NCI-H187 treated with DMSO at 0.1 percent for 48 hours (cell line): Measurements from ENCODE around the gene NATD1.

ENCODE experiments used
- DNase-seq: peaks from one replicate; lab custom pipeline; 2025; lab: John Stamatoyannopoulos, UW

The NATD1 gene

GRCh38 chr17:21275579-21276263 is 22.5 kb upstream of the NATD1 start:
- DNase-seq = no peak

DNA sequence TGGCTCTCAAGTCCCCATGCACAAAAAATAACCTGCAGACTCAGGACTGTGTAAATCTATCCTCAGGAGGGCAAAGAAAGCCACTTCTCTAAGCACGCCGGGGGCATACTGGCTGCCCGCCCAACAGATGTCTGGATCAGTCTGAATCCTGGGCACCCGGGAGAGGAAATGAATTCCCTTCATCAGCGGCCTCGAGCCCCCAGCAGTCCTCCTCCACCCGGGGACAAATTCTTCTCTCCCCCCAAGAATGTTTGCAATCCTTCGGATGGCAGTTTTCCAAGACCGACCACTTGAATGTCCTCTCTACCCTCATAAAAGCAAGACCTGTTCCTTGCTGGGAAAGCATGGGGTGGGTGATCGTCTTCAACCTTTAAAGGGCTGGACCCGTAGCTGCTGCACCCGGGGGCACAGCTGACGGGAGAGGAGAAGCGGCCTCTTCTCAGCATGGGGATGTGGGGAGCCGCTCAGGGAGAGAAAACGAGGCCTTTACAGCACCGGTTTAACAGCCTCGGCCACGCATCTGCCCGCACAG is 21.9 kb upstream of the NATD1 start:
- no peak for DNase-seq

- DNase-seq = no peak
Measured at GRCh38 chr17:21272881-21273792, 19.9 kb upstream of the NATD1 start.

DNA sequence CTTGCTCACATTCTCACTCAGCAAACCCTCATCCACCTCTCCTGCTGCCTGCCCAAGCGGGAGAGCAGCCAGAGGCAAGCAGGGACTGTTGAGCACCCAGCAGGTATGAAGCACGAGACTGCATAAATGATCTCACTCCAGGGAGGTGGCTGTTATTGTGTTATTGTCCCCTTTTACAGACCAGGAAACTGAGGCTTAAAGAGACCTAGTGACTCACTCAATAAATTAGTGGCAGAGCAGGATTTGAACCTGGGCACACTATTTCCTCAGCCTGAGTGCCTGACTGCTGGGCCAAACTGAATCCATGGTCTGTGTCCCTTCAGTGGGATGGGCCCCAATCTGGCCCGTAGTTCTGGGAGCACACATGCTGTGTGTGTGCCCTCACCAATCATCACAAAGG is 19.0 kb upstream of the NATD1 start:
- no peak for DNase-seq

GRCh38 chr17:21271454-21272183 is 18.4 kb upstream of the NATD1 start:
- no peak for DNase-seq

GRCh38 chr17:21269394-21269793 is 16.2 kb upstream of the NATD1 start:
- DNase-seq = no peak

- DNase-seq = no peak
Measured at GRCh38 chr17:21268596-21269188, 15.5 kb upstream of the NATD1 start.

DNA sequence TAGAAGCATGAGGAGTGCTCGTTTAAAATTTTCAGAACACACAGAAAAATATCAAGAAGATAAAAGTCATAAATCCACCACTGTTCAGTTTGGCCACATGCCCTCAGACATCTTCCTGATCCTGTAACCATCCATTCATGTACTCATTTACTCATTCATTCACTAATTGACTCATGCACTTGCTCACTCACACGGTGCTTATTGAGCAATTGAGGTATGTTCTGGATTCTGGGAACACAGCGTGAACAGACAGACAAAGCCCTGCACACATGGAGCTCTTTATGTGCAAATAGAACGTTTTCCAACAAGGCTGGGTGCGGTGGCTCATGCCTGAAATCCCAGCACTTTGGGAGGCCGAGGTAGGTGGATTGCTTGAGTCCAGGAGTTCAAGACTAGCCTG is 10.2 kb upstream of the NATD1 start:
- DNase-seq = no peak

- no peak for DNase-seq
Measured at GRCh38 chr17:21262259-21262993, 9.2 kb upstream of the NATD1 start.

DNA sequence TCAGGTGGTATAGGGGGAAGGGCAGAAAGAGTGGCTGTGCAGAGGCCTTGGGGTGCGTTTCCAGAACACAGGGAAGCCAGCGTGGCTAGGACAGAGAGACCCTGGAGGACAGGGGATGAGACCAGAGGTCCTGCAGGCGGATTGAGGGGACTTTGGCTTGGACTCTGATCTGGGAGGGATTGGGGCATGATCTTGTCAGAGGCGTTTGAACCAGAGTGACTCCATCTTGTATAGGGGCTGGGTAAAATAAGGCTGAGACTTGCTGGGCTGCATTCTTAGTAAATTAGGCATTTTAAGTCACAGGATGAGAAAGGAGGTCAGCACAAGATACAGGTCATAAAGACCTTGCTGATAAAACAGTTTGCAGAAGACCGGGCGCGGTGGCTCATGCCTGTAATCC is 5.4 kb upstream of the NATD1 start:
- DNase-seq = no peak

DNA sequence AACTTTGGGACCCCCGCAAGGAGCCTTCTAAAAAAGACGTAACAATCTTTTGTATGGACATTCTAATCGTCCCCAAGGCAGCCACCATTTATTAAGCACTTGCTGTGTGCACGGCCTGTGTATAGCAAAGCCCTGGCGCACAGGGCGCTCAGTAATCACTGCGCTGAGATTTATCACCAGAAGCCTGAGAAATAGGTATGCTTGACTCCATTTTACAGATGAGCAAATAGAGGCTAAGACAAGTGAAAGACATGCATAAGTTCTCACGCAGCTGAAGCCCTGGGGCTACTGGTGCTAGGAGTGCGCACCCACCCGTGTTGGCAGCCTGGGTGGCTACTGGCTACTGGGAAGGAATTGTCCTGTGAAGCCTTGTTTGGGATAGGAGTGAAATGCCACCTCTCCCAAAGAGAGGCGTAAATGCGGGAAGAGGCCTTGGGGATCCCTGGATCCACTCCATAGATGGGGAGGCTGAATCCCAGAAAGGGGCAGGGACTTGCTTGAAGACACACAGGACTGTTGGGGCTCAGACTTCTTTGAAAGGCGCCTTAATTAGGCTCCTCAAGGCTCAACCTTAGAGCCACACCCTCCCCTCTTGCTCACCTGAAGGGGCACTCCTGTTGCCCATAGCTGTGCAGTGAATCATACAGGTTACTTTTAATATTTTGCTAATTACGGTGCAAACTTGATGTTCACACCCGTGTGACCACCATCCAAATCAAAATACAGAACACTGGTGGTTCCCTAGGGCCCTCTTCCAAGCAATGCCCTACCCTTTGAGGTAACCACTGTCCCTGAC is 634 bp upstream of the NATD1 start:
- DNase-seq = no peak

DNA sequence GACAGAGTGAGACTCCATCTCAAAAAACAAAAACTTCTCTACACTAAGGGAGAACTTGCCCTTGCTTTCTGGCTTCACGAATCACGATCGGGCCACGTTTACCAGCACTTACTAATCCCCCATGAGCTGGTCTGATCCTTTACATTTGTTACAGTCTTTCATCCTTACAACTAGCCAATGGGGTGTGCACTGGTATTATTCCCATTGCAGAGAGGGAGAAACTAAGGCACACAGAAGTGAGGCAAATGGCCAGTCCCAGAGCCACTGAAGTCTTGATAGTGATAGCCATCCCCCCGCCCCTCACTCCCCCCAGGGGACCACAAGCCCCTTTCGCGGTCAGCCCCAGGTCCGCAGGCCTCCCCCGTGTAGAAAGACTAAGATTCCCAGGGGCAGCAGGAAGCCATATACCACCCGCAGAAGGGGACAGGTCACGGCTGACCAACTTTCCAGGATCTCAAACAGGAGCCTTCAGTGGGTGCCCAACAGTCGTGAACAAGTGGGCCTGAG is 868 bp downstream of the NATD1 start:
- DNase-seq = no peak

DNA sequence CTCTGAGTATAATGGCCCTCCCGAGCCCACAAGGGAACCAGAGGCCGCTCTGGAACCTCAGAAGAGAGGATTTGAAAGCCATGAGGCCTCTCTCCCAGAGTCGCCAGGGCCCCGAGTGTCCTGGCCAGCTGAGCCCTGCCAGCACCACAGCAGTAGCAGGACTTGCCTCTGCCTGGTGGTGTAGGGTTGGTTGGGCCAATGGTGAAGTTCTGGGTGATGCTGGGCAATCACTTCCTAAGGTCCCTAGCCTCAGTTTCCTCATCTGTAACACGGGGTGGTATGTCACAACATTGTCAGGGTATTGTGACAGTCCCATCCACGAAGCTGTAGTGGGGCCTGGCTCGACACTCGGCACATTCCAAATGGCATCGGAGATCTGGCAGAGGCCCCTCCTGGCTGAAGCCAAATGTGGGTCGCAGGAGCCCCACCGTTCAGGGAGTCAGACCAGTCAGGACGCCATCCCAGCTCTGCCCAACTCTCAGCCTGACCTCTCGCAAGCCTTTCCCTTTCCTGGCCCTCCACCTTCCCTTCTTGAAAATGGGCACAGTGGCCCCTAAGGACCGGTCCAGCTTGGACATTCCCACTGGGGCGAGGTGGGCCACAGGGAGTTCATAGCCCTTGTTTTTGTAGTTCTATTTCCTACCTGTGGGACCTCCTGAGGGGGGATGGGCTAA is 1.7 kb downstream of the NATD1 start:
- DNase-seq = no peak

DNA sequence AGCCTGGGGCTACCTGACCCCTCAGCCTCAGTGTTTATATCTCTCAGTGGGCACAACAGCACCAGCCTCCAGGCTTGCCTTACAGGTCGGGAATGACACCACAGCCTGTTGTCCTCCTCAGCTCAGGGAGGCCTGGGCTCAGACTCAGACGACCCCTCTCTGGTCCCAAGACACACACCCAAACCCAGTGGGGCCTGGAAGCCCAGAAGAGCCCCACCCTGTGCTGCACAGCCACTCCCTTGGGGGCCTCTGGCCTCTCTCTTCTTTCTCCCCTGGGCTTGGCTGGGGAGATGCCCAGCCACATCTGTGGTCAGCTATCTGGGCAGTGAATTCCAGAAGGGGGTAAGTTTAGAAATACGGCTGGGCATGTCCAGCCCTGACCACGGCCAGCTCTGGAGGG is 2.4 kb downstream of the NATD1 start:
- no peak for DNase-seq

DNA sequence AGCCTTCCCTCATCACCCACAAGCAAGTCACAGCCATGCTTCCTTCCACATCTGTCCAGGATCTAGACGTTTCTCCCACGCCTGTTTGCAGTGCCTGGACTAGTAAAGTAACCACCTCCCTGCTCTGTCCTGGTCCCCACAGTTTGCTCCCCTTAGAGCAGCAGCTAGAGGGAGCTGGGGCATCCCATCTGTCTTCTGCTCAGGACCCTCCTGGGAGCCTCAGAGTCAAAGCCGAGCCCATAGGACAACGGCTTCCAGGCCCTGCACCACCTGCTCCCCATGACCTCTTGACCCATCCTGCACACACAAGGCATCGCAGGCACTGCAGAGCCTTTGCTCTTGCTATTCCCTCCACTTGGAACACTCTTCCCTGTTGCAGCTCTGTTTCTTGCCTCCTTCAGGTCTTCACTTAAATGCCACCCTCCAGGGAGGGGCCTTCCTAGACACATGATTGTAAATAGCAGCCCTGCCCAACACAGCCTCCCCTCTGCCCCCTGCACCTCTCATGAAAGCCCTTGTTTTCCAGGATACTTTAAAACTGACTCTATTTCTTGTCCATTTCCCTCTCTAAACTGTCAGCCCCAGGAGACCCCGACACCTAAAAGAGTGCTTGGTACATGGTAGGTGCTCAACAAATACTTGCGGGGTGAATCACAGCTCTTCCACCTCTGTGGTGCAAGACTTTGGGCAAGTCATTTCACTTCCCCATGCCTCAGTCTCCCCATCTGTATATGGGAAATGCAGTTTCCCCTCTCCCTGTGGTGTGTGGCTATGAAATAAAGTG is 3.1 kb downstream of the NATD1 start:
- no peak for DNase-seq

GRCh38 chr17:21249086-21249795 is 4.0 kb downstream of the NATD1 start:
- no peak for DNase-seq

DNA sequence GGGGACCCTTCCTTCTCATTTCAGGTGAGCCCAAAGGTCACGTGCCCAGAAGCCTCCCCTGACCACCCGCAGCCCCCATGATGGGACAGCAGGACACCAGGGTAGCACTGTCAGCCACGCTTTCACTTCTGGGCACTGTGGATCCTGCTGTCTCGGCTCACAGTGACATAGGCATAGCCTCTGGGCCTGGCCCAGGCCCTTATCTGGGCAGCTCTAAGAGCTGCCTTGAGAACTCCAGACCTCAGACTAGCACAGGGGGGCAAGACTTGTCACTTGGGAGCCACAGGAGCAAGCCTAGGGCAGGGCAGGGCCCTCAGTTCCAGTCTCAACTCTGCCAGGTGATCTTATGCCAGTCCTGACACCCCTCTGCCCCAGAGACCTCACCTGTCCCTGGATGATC is 4.7 kb downstream of the NATD1 start:
- DNase-seq = no peak

- DNase-seq = no peak
Measured at GRCh38 chr17:21247552-21248258, 5.5 kb downstream of the NATD1 start.
